B cell (primary cell): ENCODE measurements around the gene NCDN. TPM values are rescaled to one million over a fixed set of nuclear protein-coding genes. Genes with fewer than 3 reads are reported as not detected.

Experiments used
- ATAC-seq: fragments of 200-7000 bp; cut with Tn5 transposase; one replicate; pipeline ENCODE4 v1.10.0; 2021; ENCODE audit warnings: low read depth, mild to moderate bottlenecking, moderate number of reproducible peaks, moderate library complexity
- CTCF ChIA-PET: fragments of 350-600 bp; sonication (Branson Sonifier 250); formaldehyde crosslinking; loops from one replicate; lab custom pipeline; 2021; ENCODE audit warnings: antibody characterized with exemption, inconsistent platforms; lab: Charles Lee
- POLR2A ChIA-PET: fragments of 350-600 bp; sonication (Branson Sonifier 250); formaldehyde crosslinking; loops from one replicate; lab custom pipeline; 2021; ENCODE audit warnings: antibody characterized with exemption; lab: Charles Lee
- DNase-seq: peaks from one replicate; pipeline ENCODE4 v3.0.0; 2013
- H2AFZ ChIP-seq: 2 replicates; pipeline ENCODE4 v1.6.1; 2012; ENCODE audit warnings: mild to moderate bottlenecking, low read depth, low read length; ENCODE audit not compliant: insufficient read depth, poor library complexity, severe bottlenecking
- H3K27ac ChIP-seq, 2 donors: 1 replicate in 1 of 2; 2 replicates in 1 of 2; pipeline ENCODE4 v1.5.1; 2012 to 2013; ENCODE audit warnings: low read length in 2 of 2, mild to moderate bottlenecking in 2 of 2, moderate library complexity in 1 of 2
- H3K27me3 ChIP-seq, 4 experiments: fragments of 200-600 bp in 1 of 4; sonication (generic) in 1 of 4; replicated peaks in 1 of 4; 1 replicate in 2 of 4; 2 replicates in 2 of 4; pipeline versions ENCODE4 v1.6.1 to v1.7.0; 2013 to 2016; ENCODE audit warnings: low read length in 3 of 4, mild to moderate bottlenecking in 2 of 4, mixed read lengths in 1 of 4, moderate library complexity in 1 of 4; ENCODE audit not compliant: insufficient read depth in 4 of 4, control insufficient read depth in 3 of 4; ENCODE audit errors: control extremely low read depth in 1 of 4
- H3K36me3 ChIP-seq, 2 experiments: replicated peaks in 1 of 2; 1 replicate in 1 of 2; 2 replicates in 1 of 2; pipeline versions ENCODE4 v1.6.1 to v1.7.1; 2013; ENCODE audit warnings: low read length in 1 of 2; ENCODE audit not compliant: insufficient read depth in 2 of 2, control insufficient read depth in 1 of 2; ENCODE audit errors: control extremely low read depth in 1 of 2, extremely low read depth in 1 of 2
- H3K4me1 ChIP-seq, 2 donors: fragments of 200-600 bp in 1 of 2; sonication (generic) in 1 of 2; 1 replicate in 1 of 2; 2 replicates in 1 of 2; pipeline versions ENCODE4 v1.5.1 to v1.6.1; 2013 to 2017; ENCODE audit warnings: low read length in 2 of 2; ENCODE audit not compliant: control insufficient read depth in 2 of 2, insufficient read depth in 2 of 2
- H3K4me2 ChIP-seq: replicated peaks from 2 replicates; pipeline ENCODE3; 2012; ENCODE audit warnings: mild to moderate bottlenecking, low read depth, low read length; ENCODE audit not compliant: poor library complexity, severe bottlenecking
- H3K4me3 ChIP-seq, 5 experiments: fragments of 200-600 bp in 1 of 5; sonication (generic) in 1 of 5; 1 replicate in 3 of 5; 2 replicates in 2 of 5; pipeline versions ENCODE4 v1.5.1 to v1.7.0; 2011 to 2016; ENCODE audit warnings: low read length in 4 of 5, mild to moderate bottlenecking in 4 of 5, low read depth in 2 of 5, control low read depth in 1 of 5, moderate library complexity in 1 of 5; ENCODE audit not compliant: insufficient read depth in 1 of 5; ENCODE audit errors: control extremely low read depth in 1 of 5, extremely low read depth in 1 of 5
- H3K79me2 ChIP-seq: fragments of 200-600 bp; sonication (generic); one replicate; pipeline ENCODE4 v1.6.0; 2016; ENCODE audit warnings: low read length; ENCODE audit not compliant: control insufficient read depth, insufficient read depth
- H3K9ac ChIP-seq: fragments of 200-600 bp; sonication (generic); 2 replicates; pipeline ENCODE4 v1.6.1; 2017; ENCODE audit warnings: mild to moderate bottlenecking, low read length, moderate library complexity
- H3K9me3 ChIP-seq, 3 donors: one replicate each; pipeline versions ENCODE4 v1.6.1 to v1.7.1; 2013; ENCODE audit warnings: low read length in 2 of 3; ENCODE audit not compliant: control insufficient read depth in 2 of 3, insufficient read depth in 1 of 3; ENCODE audit errors: control extremely low read depth in 1 of 3
- H4K20me1 ChIP-seq: 2 replicates; pipeline ENCODE4 v1.6.0; 2012; ENCODE audit warnings: mild to moderate bottlenecking, low read length; ENCODE audit not compliant: insufficient read depth, control insufficient read depth, poor library complexity, severe bottlenecking
- H3K27ac Mint-ChIP-seq: one replicate; pipeline ENCODE4 v1.8.0; 2021; ENCODE audit warnings: mixed read lengths
- H3K27me3 Mint-ChIP-seq: one replicate; pipeline ENCODE4 v1.8.0; 2021; ENCODE audit warnings: mixed read lengths
- H3K4me1 Mint-ChIP-seq: one replicate; pipeline ENCODE4 v1.8.0; 2021; ENCODE audit warnings: mixed read lengths
- H3K4me3 Mint-ChIP-seq: one replicate; pipeline ENCODE4 v1.8.0; 2021; ENCODE audit warnings: mixed read lengths
- H3K9me3 Mint-ChIP-seq: one replicate; pipeline ENCODE4 v1.8.0; 2022; ENCODE audit warnings: mixed read lengths; ENCODE audit not compliant: insufficient read depth
- CTCF ChIP-seq: fragments of 200-600 bp; IDR thresholded peaks from one replicate; pipeline ENCODE4 v1.8.0; 2022; ENCODE audit warnings: antibody characterized with exemption, mild to moderate bottlenecking
- EZH2 ChIP-seq: IDR thresholded peaks from 2 replicates; pipeline ENCODE4 v1.6.1; 2012; ENCODE audit warnings: borderline replicate concordance, low read depth, mild to moderate bottlenecking, moderate library complexity, low read length; ENCODE audit not compliant: insufficient read depth, poor library complexity, severe bottlenecking
- WGBS: methylation state at CpG from one replicate; pipeline ENCODE4 v1.1.5; 2013; ENCODE audit warnings: missing lambda C conversion rate; ENCODE audit not compliant: insufficient coverage; 5-methylcytosine and 5-hydroxymethylcytosine counted together
- intact Hi-C: fragments of 100-400 bp; cut with micrococcal nuclease; formaldehyde crosslinking; loops from one replicate; pipeline ENCODE4 v1.10.0; 2022
- polyA plus RNA-seq: library from polyadenylated mRNA; depleted of rRNA; stranded (reverse); fragments of >200 nt; gene quantifications from 2 replicates; pipeline ENCODE4 v1.2.3, GENCODE V29; 2012
- total RNA-seq, 2 donors: library from RNA; stranded (reverse); fragments of 120-200 nt in 1 of 2; gene quantifications; 1 replicate in 1 of 2; 2 replicates in 1 of 2; pipeline versions ENCODE4 v1.2.3 to v1.2.4, GENCODE V29; 2013 to 2022

Gene NCDN
- total and polyA plus RNA-seq, 2 donors (not counting 1 experiment from before 2014, with no cell fraction given) = 13.6 to 19.8 TPM

GRCh38 chr1:35594005-35594760, 36.6 kb downstream of the NCDN start:
- Mint-ChIP-seq H3K27me3 (no peaks in the 10 kb centered on the region), H3K4me1 (no peaks in the 10 kb centered on the region), H3K27ac (no peak overlapping the region), H3K4me3 (no peak overlapping the region), H3K9me3 (no peaks in the 10 kb centered on the region)
- Histone ChIP-seq H3K4me3 (no peak overlapping the region), H3K27me3 (no peaks in the 10 kb centered on the region), H3K79me2 (no peaks in the 10 kb centered on the region), H3K36me3 (peaks cover 0 to 3% of the 10 kb centered on the region in 2 experiments), H4K20me1 (no peaks in the 10 kb centered on the region), H2AFZ (no peak overlapping the region), H3K9ac (no peak overlapping the region), H3K4me2 (no peak overlapping the region), H3K4me1 (no peaks in the 10 kb centered on the region), H3K27ac (no peak overlapping the region), H3K9me3 (no peaks in the 10 kb centered on the region)
- no peak for DNase-seq
- CTCF ChIA-PET = interaction anchor here (1.6 kb wide), 1 partner anchor 132 kb away, joined by 4 read pairs; no protein-coding TSS in a partner anchor
- ATAC-seq = no peak
- POLR2A ChIA-PET = no interaction called here
- TF ChIP-seq CTCF (no peak), EZH2 (no peak)
- intact Hi-C loops = no loop called here
- WGBS = 97% methylated on average over 6 of the region's 9 CpGs

GRCh38 chr1:35595684-35596083, 38.1 kb downstream of the NCDN start:
- no peak overlapping the region for H2AFZ ChIP-seq
- Mint-ChIP-seq H3K4me3 (no peak overlapping the region), H3K27me3 (no peaks in the 10 kb centered on the region), H3K4me1 (no peaks in the 10 kb centered on the region), H3K27ac (no peak overlapping the region), H3K9me3 (no peaks in the 10 kb centered on the region)
- H3K27me3 ChIP-seq = no peaks in the 10 kb centered on the region
- ChIA-PET POLR2A (no interaction called here), CTCF (no interaction called here)
- no peak overlapping the region for H3K4me2 ChIP-seq
- H3K36me3 ChIP-seq = peaks cover 2 to 3% of the 10 kb centered on the region in 2 experiments
- WGBS = 97% methylated on average over 5 of the region's 7 CpGs
- DNase-seq = no peak
- H3K79me2 ChIP-seq = no peaks in the 10 kb centered on the region
- intact Hi-C loops = no loop called here
- no peak overlapping the region for H3K27ac ChIP-seq
- H3K9ac ChIP-seq = no peak overlapping the region
- no peak overlapping the region for H3K4me3 ChIP-seq
- H3K9me3 ChIP-seq = no peaks in the 10 kb centered on the region
- H3K4me1 ChIP-seq = no peaks in the 10 kb centered on the region
- no peaks in the 10 kb centered on the region for H4K20me1 ChIP-seq
- no peak for TF ChIP-seq CTCF
- TF ChIP-seq EZH2 = no peak
- ATAC-seq = no peak
